Small intestine (tissue), 7 donors: ENCODE data around the gene SLC39A1. TPM values are rescaled to one million over a fixed set of nuclear protein-coding genes. Genes with fewer than 3 reads are reported as not detected.

ENCODE experiments used
- DNase-seq, 2 donors: peaks; one replicate each; pipeline versions ENCODE4 v3.0.0 to v3.0.0-alpha.2; 2013
- FAIRE-seq: peaks from 2 replicates; lab custom pipeline; 2012; peaks lifted over from hg19 to GRCh38; lab: Jason Lieb, UNC
- H3K27ac ChIP-seq, 3 donors: one replicate each; pipeline ENCODE4 v1.5.1; 2013; ENCODE audit warnings: low read length in 2 of 3, mild to moderate bottlenecking in 2 of 3, control low read depth in 1 of 3, inconsistent platforms in 1 of 3, low read depth in 1 of 3, moderate library complexity in 1 of 3
- H3K27me3 ChIP-seq, 3 donors: one replicate each; pipeline ENCODE4 v1.6.1; 2013; ENCODE audit warnings: low read length in 3 of 3, inconsistent platforms in 1 of 3; ENCODE audit not compliant: control insufficient read depth in 3 of 3, insufficient read depth in 3 of 3
- H3K36me3 ChIP-seq, 3 donors: one replicate each; pipeline ENCODE4 v1.6.1; 2013; ENCODE audit warnings: low read length in 3 of 3, inconsistent platforms in 1 of 3, low read depth in 1 of 3, mild to moderate bottlenecking in 1 of 3, moderate library complexity in 1 of 3; ENCODE audit not compliant: control insufficient read depth in 3 of 3, insufficient read depth in 2 of 3
- H3K4me1 ChIP-seq, 3 donors: one replicate each; pipeline ENCODE4 v1.6.1; 2013; ENCODE audit warnings: low read length in 2 of 3, inconsistent platforms in 1 of 3, low read depth in 1 of 3, mild to moderate bottlenecking in 1 of 3, moderate library complexity in 1 of 3; ENCODE audit not compliant: control insufficient read depth in 3 of 3, insufficient read depth in 2 of 3
- H3K4me3 ChIP-seq, 3 donors: one replicate each; pipeline ENCODE4 v1.5.1; 2013; ENCODE audit warnings: low read length in 3 of 3, control low read depth in 1 of 3, inconsistent platforms in 1 of 3, low read depth in 1 of 3, mild to moderate bottlenecking in 1 of 3, moderate library complexity in 1 of 3
- H3K9me3 ChIP-seq, 2 donors: one replicate each; pipeline ENCODE4 v1.6.1; 2013; ENCODE audit warnings: low read depth in 1 of 2, low read length in 1 of 2; ENCODE audit not compliant: control insufficient read depth in 2 of 2, insufficient read depth in 1 of 2
- WGBS, 3 donors: extraction: QIAGEN DNeasy Blood & Tissue Kit; methylation state at CpG; one replicate each; pipeline ENCODE4 v1.1.7; 2013; 5-methylcytosine and 5-hydroxymethylcytosine counted together
- polyA plus RNA-seq, 4 donors: library from polyadenylated mRNA; stranded (reverse) in 3 of 4; unstranded in 1 of 4; fragments of 200-250 nt in 3 of 4; fragments of 120-200 nt in 1 of 4; gene quantifications; one replicate each; pipeline versions ENCODE4 v1.2.1 to v1.2.3, GENCODE V29; 2013
- donor health status: healthy with polysubstance abuse.
- donor health status: control.
- donor health status: control.
- donor health status: Bipolar disorder and iron deficiency.
- donor health status: healthy.

SLC39A1 gene
- polyA plus RNA-seq, 4 donors = 23.7 to 100 (median 65.4) TPM

- Histone ChIP-seq H3K36me3 (peaks cover 0 to 50% (median 4%) of the 10 kb centered on the region in 3 donors), H3K4me1 (peaks cover 1 to 37% (median 15%) of the 10 kb centered on the region in 3 donors), H3K4me3 (peak overlapping the region; percentile 64 to 90 (median 86)), H3K27me3 (no peaks in the 10 kb centered on the region), H3K27ac (peak overlapping the region in 2 of 3 donors; percentile 93 to 94), H3K9me3 (no peaks in the 10 kb centered on the region)
- DNase-seq = no peak
- no peak for FAIRE-seq
- 23 to 29% (median 27%) methylated on average over 6 of the region's 6 CpGs for WGBS, 3 donors
These were observed 6.2 kb downstream of the SLC39A1 start for GRCh38 chr1:153956997-153957715.

- Histone ChIP-seq H3K27ac (no peak overlapping the region), H3K9me3 (no peaks in the 10 kb centered on the region), H3K4me1 (peaks cover 0 to 29% (median 12%) of the 10 kb centered on the region in 3 donors), H3K27me3 (no peaks in the 10 kb centered on the region), H3K4me3 (no peak overlapping the region), H3K36me3 (peaks cover 4 to 52% (median 9%) of the 10 kb centered on the region in 3 donors)
- DNase-seq (no peak), FAIRE-seq (no peak)
- 92 to 94% (median 94%) methylated on average over 10 of the region's 10 CpGs for WGBS, 3 donors
These were observed 8.5 kb downstream of the SLC39A1 start for GRCh38 chr1:153954826-153955225.

GRCh38 chr1:153953859-153954365, 9.4 kb downstream of the SLC39A1 start:
- whole genome bisulfite sequencing, 3 donors = 79 to 83% (median 80%) methylated on average over 4 of the region's 4 CpGs
- no peaks in the 10 kb centered on the region for H3K9me3 ChIP-seq
- H3K27ac ChIP-seq = no peak overlapping the region
- H3K4me1 ChIP-seq = peaks cover 0 to 26% (median 12%) of the 10 kb centered on the region in 3 donors
- no peaks in the 10 kb centered on the region for H3K27me3 ChIP-seq
- DNase-seq = no peak
- no peak overlapping the region for H3K4me3 ChIP-seq
- FAIRE-seq = no peak
- H3K36me3 ChIP-seq = peaks cover 6 to 52% (median 9%) of the 10 kb centered on the region in 3 donors

GRCh38 chr1:153951801-153952200, 11.5 kb downstream of the SLC39A1 start:
- no peak for DNase-seq
- Histone ChIP-seq H3K4me1 (peaks cover 0 to 18% (median 5%) of the 10 kb centered on the region in 3 donors), H3K36me3 (peaks cover 12 to 73% (median 14%) of the 10 kb centered on the region in 3 donors), H3K4me3 (no peak overlapping the region), H3K27me3 (no peaks in the 10 kb centered on the region), H3K9me3 (no peaks in the 10 kb centered on the region), H3K27ac (no peak overlapping the region)
- 75 to 91% (median 90%) methylated on average over 2 of the region's 2 CpGs for WGBS, 3 donors
- no peak for FAIRE-seq

- peaks cover 0 to 12% (median under 1%) of the 10 kb centered on the region in 3 donors for H3K4me1 ChIP-seq
- H3K27ac ChIP-seq = no peak overlapping the region
- DNase-seq (no peak), FAIRE-seq (no peak)
- H3K9me3 ChIP-seq = no peaks in the 10 kb centered on the region
- no peak overlapping the region for H3K4me3 ChIP-seq
- 91 to 97% (median 97%) methylated on average over 11 of the region's 11 CpGs for WGBS, 3 donors
- H3K27me3 ChIP-seq = no peaks in the 10 kb centered on the region
- peaks cover 12 to 74% (median 14%) of the 10 kb centered on the region in 3 donors for H3K36me3 ChIP-seq
These were observed 12.2 kb downstream of the SLC39A1 start for GRCh38 chr1:153951183-153951582.

- Histone ChIP-seq H3K36me3 (peaks cover 9 to 69% (median 14%) of the 10 kb centered on the region in 3 donors), H3K4me1 (peaks cover 0 to 7% (median 0%) of the 10 kb centered on the region in 3 donors), H3K4me3 (peak within 1 kb of the TSS; percentile 87 to 95 (median 90)), H3K27ac (peak within 1 kb of the TSS; percentile 88 to 97 (median 91)), H3K27me3 (no peaks in the 10 kb centered on the region), H3K9me3 (no peaks in the 10 kb centered on the region)
- DNase-seq (peak; percentile 81 to 91), FAIRE-seq (no peak)
- 9 to 16% (median 11%) methylated on average over 17 to 28 of the region's 28 CpGs for WGBS, 3 donors
These were observed 16.6 kb downstream of the SLC39A1 start, which contains the start of gene DENND4B for GRCh38 chr1:153946622-153947241. TSS of gene DENND4B (minus strand) at chr1:153946718. CDS start at chr1:153944374, 2,344 bp downstream.

GRCh38 chr1:153945795-153946621, 17.3 kb downstream of the SLC39A1 start:
- DNase-seq (peak; percentile 84 to 92), FAIRE-seq (no peak)
- peak overlapping the region; percentile 88 to 97 (median 91) for H3K27ac ChIP-seq
- peaks cover 8 to 67% (median 10%) of the 10 kb centered on the region in 3 donors for H3K36me3 ChIP-seq
- 0 to 1% (median 0%) methylated on average over 32 to 95 of the region's 95 CpGs for WGBS, 3 donors
- H3K27me3 ChIP-seq = no peaks in the 10 kb centered on the region
- peak overlapping the region; percentile 87 to 95 (median 90) for H3K4me3 ChIP-seq
- no peaks in the 10 kb centered on the region for H3K9me3 ChIP-seq
- peaks cover 0 to 7% (median 0%) of the 10 kb centered on the region in 3 donors for H3K4me1 ChIP-seq
